GM21515 (cell line): Measurements from ENCODE around the gene ANKS1B.

Experiments used
- ATAC-seq: cut with Tn5 transposase; IDR thresholded peaks from one replicate; pipeline ENCODE4 v1.9.1; 2021; ENCODE audit not compliant: unreplicated experiment

ANKS1B gene

DNA sequence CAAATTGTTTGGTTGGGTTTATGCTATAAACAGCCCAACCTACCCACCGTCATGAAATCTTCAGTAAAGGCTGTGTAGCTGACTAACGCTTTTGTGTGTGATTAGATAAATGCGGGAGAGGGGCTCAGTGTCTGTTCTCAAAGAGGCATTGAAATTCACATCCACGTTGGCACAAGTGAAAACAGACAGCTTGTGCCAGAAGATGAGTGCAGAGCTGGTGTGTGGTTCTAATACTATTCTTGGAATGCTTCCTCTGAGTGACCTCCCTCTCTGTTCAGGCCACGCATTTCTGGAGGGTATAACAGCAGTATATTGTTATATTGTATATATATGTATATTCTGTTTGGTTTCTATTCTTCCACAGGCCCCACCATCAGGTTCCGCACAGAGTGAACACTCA, 1075.9 kb downstream of the ANKS1B start:
- no peak for ATAC-seq

DNA sequence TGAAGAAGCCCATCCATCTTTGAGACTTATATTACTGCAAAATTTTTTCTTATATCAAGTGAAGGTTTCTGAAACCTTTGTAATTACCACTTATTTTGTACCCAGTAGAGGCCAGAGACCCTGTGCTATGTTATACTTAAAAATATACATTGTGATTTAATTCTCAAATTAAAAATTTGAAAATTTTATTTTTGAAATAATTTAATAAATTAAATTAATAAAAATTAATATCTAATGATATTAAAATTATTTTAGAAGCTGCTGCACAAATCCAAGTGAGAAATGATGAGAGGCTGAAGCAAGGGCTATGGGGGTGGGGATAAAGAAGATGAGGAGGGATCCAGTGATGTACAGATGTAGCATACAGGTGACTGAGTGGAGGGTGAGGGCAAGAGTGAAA, 1080.9 kb downstream of the ANKS1B start:
- ATAC-seq: no peak

DNA sequence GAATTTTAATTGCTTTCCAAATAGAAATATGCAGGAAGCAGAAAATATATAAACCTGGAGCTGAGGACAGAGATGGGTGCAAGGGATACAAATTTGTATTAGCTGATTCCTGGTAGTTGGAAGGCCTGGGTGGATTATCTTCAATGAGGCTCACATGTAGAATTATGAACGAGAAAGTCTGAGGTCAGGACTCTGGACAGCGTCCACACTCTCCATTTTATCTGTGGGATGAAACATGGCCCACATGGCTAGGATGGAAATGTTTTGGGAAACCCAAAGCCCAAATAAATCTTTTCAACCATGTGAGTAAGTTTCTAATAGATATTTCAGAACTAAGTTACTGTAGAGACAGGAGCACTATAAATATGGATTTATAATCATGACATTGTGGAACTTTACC, 1083.5 kb downstream of the ANKS1B start:
- ATAC-seq: no peak

DNA sequence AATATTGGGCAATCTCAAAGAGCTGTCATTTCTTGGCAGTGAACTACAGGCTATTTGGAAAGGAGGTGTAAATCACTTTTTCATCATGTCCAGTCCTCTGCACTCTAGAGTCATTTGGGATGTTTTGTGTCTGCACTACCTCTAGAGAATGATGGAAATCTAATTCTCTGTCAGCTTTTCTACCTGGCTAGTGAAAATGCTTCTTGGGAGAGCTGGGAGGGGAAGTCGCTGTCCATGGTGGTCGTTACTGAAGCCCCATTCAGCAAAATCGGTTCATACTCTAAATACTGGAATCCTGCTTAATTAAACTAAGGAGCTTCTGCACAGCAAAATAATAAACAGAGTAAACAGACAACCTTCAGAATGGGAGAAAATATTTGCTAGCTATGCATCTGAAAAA, 1087.8 kb downstream of the ANKS1B start:
- ATAC-seq: no peak

DNA sequence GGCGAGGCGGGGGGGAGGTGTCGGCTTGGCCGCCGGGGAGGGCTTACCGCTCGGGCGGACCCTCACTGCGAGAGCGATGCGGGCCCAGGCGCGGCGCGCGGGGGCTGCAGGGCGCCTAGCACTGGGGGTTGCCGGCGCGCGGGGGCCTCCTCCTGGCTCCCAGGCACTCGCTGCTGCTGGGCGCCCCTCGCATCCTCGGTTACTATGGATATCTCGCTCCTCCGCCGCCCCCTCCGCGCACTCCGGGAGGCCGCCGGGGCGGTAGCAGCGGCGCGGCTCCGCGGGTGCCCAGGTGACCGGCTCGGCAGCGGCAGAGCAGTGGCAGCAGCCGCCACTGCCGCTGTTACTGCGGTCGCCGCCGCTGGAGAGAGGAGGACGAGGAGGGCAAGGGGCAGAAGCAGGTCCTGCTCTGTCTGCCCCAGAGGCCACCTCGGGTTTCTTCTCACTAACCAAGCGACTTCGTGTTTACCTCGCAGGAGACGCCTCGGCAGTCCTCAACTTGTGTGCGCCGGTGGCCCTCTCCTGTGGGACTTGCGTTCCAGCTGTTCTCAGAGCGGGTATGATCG, 1089.6 kb downstream of the ANKS1B start:
- ATAC-seq: no peak

DNA sequence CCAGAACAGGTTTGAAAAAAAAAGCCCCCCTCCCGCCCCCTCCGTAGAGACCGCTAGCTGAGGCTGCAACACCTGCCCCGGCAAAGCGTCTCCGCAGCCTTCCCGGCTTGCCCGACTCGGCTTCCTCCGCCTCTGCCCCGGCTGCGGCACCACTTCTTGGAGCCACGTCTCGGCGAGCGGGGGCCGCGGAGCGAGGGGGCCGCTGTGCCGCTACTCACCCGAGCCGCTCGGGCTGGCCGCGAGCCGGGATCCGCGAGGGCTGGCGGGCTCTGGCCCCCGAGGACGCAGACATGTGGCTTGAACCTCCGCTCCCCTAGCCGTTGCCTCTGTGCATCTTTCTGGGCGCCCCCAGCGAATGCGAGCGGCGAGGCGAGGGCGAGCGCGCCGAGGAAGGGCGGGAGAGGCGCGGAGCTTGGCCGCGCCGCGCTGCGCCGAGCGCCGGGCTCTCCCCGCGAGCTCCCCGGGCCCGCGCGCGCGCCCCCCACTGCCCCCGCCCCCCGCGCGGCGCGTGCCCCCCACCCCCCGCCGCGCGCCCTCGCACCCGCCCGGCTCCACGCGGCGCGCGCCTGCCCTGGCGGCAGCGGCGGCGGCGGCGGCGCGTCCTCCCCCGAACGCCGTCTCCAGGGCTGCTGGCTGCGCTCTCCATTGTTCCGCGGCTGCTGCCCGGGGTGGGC, 1090.2 kb downstream of the ANKS1B start:
- no peak for ATAC-seq

DNA sequence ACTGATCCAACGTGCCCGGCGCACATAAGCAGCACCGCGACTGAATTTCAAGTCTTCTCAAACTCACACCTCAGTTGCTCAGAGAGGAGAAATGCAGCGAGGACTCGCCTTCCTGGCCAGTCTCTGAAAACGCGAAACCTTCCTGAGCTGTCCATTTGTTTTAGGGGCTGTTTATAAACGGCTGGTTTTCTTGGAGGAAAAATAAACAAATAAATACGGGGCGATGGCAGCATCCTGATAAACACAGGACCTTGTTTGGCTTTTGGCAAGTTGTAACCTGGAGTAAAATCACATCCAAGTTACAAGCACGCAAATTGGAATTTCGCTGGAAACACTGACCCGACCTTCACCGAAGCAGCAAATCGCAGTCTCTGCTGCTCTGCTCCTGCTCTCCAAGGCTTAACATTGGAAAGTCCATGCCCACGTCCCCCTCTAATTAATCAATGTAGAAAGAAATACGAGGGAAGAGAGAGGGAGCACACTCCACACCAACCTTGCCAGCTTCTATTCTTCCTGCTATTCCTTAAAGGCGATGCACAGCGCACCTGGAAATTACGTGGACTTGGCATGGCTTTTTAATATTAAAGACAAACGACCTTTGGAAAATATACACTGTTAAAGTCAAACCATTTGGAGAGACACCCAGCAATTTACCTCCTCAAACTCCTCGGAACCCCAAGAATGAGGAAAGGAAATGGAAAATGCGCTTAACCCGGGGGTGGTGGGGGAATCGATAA, 1090.9 kb downstream of the ANKS1B start:
- no peak for ATAC-seq

DNA sequence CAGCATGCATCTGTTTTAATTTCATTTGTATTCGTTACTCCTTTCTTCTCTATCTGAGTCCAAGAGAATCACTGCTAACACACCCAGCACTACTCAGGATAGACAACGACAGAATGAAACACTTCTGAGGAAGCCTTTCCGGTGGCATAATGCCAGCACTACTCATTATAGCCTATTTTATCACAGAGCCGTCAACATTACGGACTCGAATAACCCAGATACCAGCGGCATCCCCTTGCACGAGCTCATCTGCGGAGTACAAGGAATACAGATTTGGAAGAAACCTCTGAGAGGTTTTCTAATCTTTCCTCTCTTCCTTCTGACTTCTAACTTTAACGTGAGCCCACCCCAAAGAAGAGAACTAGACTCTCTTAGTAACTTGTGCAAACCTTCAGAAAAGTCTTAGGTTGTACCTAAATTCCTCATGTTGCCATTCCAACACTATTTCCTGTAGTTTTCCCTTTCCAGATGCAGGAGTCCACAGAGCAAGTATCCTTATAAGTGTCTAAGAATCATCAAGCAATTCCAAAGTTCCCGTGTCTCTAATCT, 1091.5 kb downstream of the ANKS1B start:
- no peak for ATAC-seq

DNA sequence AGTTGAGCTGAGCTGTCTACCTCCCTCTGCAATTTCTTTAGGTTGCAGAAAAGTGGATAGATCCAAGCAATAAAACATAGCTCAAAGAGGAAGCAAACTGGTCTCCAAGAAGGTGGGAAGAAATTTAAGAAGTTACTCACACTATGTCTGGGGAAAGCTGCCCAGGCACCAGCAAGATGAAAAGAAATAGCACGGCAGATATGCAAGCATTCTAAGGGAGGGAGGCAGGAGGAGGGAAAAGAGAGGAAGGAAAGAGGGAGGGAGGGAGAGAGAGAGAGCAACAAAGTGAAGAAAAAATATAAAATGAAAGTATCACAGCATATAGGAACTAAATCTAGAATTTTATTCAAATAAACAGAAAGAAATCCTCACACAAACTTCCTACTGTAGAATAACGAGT, 1099.0 kb downstream of the ANKS1B start:
- ATAC-seq: no peak

DNA sequence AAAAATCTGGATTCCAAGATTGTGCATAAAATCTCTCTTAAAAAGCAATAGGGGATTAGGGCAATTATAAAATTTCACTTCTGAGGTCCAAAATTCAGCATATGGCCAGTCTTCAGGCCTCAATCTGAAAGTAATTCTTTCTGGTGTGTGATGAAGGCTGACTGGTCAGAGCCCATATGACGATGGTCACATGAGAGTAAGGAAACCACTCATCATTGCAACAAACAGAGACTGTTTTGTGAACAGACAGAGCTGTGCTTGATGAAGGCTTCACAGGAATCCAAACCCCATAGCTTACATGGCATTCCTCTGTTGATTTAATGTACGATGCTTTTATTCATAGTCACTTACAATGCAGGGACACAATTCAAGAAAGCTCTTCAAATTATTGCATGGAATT, 1101.5 kb downstream of the ANKS1B start:
- ATAC-seq: no peak

DNA sequence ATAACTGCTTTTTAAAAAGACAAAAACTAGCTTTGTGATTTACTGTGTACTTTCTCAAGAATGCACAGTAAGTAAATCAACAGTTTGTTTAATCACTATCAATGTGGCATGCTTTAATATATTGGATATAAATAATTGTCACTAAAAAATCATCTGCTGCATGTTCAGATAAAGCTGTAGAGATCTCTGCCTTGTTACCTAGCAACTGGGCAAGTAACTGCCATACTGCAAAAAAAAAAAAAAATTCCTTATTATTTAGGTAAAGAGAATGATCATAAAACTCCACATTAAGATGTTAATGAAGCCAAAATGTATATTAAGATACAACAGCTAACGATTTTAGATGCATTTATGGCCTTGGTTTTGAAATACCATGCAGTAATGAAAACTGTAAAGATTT, 1102.2 kb downstream of the ANKS1B start:
- ATAC-seq: no peak

DNA sequence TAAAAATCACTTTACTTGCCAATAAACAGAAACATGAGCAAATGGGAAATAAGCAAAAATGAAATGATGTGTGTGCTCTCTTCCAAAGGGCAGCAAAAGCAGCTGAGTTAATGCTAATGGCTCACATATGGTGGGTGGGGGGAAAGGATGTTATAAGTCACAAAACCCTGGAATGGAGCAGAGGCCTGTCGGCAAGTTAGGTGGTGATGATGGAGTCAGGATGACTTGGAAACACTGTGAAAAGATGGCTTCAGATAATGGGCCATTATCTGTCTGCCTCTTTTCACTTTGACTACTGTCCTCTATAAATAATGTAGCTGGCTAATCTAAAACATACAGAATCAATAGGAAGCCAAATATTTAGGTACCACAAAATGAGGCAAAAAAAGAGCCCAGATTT, 1111.0 kb downstream of the ANKS1B start:
- ATAC-seq: no peak

DNA sequence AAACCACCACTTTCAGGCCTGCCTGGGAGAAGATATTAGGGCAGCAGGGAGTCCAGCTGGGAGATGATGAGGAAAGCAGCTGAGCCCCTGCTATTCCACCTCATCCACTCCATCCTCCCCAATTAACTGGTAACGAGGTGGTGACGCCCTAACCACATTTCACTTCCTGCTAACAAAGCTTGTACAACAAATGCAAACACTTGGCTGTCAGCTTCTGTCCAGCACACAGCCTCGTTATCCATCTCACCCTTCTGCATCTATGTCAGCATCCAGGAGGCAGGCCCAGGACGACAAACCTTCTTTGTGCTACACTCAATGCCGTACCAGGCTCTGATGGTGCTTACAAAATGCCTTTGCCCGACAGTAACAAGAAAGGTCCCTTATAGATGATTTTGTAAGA, 1114.2 kb downstream of the ANKS1B start:
- no peak for ATAC-seq

DNA sequence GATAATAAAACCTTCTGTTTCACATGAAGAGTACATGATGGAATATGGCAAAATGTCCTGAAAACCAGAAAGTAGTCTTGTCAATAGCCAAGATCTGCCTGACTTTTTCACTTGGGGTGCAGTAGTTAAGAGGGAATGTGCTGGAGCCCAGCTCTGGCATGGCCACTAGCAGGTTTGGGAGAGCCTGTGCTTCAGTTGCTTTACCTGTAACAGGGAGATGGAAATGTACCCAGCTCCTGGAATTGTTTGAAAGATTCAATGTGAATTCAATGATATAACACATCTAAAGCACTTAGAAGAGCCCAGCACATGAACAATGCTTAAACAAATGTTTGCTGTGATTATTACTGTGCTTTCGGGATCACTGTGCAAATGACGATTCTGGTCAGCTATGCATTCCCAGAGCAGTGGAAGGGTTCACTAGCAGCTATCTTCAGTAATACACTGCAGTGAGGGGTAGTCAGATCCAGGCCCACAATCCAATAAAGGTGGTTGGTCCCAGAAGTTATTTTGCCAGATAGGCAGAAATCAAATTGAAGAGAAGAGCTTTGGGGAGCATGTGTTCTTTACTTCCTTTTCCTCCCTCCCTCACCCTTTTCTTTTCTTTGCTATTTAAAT, 1114.7 kb downstream of the ANKS1B start:
- no peak for ATAC-seq

DNA sequence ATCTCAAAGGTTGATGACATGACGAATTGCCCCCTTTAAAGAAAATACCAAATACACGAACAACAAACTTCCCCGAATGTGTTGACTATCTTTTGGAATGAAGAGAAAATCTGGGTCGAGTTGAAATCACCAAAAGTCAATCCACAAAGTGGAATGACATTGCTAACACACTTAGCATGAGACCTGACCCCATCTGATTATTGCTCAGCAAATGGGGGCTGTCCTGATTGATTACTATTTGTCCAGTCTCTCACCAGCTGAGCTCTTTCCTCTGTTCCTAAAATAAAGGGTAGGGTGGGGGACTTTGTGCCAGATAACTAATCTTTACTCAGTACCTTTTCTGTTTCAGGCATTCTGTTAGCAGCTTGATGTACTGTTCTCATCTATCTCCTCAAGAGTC, 1116.2 kb downstream of the ANKS1B start:
- ATAC-seq: no peak

DNA sequence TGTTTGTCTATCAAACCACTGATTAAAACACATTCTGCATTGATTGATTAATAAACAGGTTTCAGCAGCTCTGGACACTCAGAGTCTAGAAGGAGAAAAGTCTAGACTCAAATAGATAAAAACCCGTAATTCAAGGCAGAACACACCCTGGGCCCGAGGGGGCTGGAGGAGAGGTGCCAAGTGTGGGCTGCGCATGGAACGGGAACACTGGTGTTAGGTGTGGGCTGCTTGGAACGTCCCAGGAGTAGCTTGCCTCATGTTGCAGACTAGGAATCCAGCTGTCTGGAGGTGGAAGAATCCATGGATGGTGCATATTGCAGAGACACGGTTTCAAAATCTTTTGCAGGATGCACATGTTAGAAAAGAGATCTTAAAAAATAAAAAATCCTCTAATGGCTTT, 1116.7 kb downstream of the ANKS1B start:
- no peak for ATAC-seq

DNA sequence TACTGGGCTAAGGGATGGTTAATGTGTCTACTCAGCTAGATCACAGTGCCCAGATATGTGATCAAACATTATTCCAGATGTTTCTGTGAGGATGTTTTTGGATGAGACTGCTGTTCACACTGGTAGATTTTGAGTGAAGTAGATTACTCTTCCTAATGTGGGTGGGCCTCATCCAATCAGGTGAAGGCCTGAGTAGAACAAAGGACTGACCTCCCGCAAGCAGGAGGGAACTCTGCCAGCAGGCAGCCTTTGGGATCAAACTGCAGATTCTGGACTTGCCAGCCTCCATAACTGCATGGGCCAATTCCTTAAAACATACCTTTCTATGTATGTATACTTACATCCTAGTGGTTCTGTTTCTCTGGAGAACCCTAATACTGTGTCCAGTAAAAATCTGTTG, 1120.4 kb downstream of the ANKS1B start:
- ATAC-seq: no peak

DNA sequence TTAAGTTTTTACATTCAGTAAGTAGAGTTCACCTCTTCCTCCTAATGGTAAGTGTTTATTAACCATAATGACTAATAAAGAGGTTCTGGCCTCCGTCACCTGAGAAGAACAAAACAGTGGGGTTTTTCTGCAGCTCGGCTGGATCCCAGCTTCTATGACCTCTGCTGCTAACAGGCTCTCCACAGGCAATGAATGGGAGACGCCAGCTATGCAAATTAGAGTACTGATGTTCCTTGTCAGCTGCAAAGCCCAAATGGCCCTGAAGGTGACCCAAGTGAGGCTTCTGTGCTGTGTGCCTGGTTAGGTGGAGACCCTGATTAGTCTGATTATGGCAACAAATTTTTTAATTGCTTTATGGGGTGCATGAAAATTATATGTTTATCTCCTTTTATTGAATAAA, 1121.6 kb downstream of the ANKS1B start:
- ATAC-seq: no peak

DNA sequence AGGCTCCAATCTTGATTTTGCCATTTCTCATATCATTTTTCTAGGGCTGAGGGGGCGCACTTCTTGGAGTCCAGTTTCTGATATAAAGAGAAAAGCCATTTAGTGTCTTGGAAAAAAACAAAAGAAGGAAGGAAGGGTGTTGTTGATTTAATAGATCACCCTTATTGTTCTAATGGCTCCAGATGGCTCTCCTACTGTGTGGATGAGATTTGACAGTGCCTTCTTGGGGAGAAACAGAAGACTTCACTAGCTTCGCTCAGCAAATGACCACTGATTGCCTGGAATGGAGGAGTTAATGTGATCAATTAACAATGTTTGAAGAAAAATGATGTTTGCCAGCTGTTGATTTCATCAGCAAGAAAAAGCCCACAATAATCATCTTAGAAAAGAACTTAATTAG, 1123.5 kb downstream of the ANKS1B start:
- no peak for ATAC-seq

DNA sequence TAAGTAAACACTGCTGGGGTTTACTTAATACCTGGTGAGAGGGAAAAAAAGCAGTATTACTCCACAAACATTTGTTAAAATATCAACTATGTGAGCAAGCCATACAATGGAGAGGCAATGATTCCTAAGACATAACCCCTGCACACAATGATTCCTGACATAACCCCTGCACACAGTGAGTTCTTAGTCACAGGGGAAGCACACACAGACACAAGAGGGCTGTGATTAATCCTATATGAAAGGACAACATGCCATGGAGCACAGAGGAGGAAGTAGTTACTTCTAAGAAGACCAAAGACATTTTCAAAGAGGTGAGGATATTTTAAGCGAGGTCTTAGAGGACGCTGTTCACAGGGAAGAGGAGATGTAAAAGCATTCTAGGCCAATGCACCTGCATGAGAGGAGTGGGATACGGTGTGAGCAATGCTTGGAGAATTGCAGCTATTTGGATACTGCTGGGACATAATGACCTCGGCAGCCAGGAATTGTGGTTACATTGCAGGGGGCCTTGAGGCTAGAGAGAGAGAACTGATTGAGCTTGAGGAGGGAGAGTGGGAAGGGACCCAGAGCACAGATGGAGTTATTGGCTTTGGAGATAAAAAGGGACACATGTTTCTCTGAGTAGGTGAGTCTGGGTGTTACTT, 1127.7 kb downstream of the ANKS1B start:
- ATAC-seq: no peak

DNA sequence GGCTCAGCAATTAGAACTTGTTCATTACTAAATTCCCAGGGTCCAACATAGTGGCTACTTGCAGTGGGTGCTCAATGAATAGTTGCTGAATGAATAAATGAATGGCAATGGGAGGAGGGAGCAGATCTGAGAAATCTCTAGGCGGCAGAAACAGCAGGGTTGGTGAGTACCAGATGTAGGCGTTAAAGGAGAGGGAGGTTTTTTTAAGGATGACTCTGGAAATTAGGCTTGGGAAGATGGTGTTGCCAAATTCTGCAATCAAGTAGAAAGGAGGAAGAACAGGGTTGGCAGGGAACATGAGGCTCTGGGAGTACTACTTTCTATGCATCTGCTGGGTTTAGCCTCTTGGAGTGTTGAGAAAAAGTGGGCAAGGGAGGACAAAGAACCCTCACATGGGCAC, 1132.6 kb downstream of the ANKS1B start:
- ATAC-seq: no peak
